Keratinocyte (primary cell): ENCODE results near the gene TMPRSS3.

Source experiments
- EZH2 ChIP-seq: IDR thresholded peaks from one replicate; pipeline ENCODE4 v1.6.1; 2012; ENCODE audit warnings: inconsistent platforms, mild to moderate bottlenecking, low read length, moderate library complexity
- TF ChIP-seq, protein P1 (sequence below), 3 experiments: IDR thresholded peaks in 1 of 3; conservative IDR thresholded peaks in 1 of 3; optimal IDR thresholded peaks in 1 of 3; 2 replicates in 2 of 3; 3 replicates in 1 of 3; pipeline versions ENCODE3 to v1.5.1; 2011; ENCODE audit warnings: low read length in 3 of 3, mild to moderate bottlenecking in 3 of 3, moderate library complexity in 2 of 3, control low read depth in 1 of 3, inconsistent platforms in 1 of 3; ENCODE audit not compliant: insufficient read depth in 2 of 3; ENCODE audit errors: extremely low read depth in 1 of 3

DNA sequence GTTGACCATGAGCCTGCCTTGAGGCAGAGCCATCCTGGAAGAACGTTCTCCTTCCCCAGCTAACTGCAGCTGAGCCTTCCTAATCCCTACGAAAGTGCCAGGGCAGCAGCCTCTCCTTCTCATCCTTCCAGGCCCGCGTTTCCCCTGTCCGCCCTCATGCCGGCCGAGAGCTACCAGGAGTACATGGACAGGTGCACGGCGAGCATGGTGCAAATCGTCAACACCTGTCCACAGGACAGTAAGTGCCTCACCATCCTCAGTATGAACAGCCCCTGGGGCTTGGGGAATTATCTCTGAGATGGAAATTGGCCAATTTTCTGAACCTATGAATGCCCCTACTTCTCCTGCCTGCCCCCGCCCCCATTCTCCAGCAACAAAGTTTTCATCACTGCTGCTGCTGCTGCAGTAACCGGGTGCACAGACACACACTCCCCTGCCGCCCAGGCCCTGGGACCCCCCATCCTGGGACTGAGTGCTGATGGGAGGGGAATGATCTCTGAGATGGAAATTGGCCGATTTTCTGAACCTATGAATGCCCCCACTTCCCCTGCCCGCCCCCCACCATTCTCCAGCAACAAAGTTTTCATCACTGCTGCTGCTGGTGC lies 47.4 kb upstream of the TMPRSS3 start:
- TF ChIP-seq, protein P1, sequence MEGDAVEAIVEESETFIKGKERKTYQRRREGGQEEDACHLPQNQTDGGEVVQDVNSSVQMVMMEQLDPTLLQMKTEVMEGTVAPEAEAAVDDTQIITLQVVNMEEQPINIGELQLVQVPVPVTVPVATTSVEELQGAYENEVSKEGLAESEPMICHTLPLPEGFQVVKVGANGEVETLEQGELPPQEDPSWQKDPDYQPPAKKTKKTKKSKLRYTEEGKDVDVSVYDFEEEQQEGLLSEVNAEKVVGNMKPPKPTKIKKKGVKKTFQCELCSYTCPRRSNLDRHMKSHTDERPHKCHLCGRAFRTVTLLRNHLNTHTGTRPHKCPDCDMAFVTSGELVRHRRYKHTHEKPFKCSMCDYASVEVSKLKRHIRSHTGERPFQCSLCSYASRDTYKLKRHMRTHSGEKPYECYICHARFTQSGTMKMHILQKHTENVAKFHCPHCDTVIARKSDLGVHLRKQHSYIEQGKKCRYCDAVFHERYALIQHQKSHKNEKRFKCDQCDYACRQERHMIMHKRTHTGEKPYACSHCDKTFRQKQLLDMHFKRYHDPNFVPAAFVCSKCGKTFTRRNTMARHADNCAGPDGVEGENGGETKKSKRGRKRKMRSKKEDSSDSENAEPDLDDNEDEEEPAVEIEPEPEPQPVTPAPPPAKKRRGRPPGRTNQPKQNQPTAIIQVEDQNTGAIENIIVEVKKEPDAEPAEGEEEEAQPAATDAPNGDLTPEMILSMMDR (optimal IDR thresholded peaks at IDR 0.05 in 1 of 3, IDR thresholded peaks at IDR 0.05 in 1 of 3, conservative IDR thresholded peaks at IDR 0.05 in 1 of 3; ENCODE audit: extremely low read depth in 1 of 3, insufficient read depth in 2 of 3, low read length in 3 of 3) = no peak
- TF ChIP-seq EZH2 = no peak
